Measurements from ENCODE around the gene PDZRN4. TPM values are rescaled to one million over a fixed set of nuclear protein-coding genes. Genes with fewer than 3 reads are reported as not detected.

Gene PDZRN4
- total RNA-seq, 1 donor, result not detected

GRCh38 chr12:41205070-41205709 is 17.1 kb downstream of the PDZRN4 start:
- Histone ChIP-seq H2AFZ (ENCODE audit: low read length) (no peak overlapping the region), H3K4me1 (ENCODE audit: insufficient read depth, low read length) (no peaks in the 10 kb centered on the region), H3K27ac (ENCODE audit: low read depth, low read length) (no peak overlapping the region), H3K27me3 (ENCODE audit: insufficient read depth, low read length) (no peaks in the 10 kb centered on the region), H4K20me1 (ENCODE audit: insufficient read depth, low read length) (no peaks in the 10 kb centered on the region), H3K9me3 (ENCODE audit: low read depth, low read length) (no peaks in the 10 kb centered on the region), H3K79me2 (ENCODE audit: insufficient read depth, low read length) (no peaks in the 10 kb centered on the region), H3K4me2 (ENCODE audit: insufficient read depth, low read length) (no peak overlapping the region), H3K4me3 (ENCODE audit: insufficient read depth, low read length) (no peak overlapping the region), H3K36me3 (ENCODE audit: insufficient read depth, low read length) (no peaks in the 10 kb centered on the region)
- TF ChIP-seq CTCF (IDR thresholded peaks at IDR 0.05; ENCODE audit: extremely low read depth, low read depth, low read length), result no peak
- DNase-seq (ENCODE audit: insufficient read length, low spot score, missing footprints), result no peak

GRCh38 chr12:41206298-41206697 is 18.2 kb downstream of the PDZRN4 start:
- no peaks in the 10 kb centered on the region for H3K36me3 ChIP-seq (ENCODE audit: insufficient read depth, low read length)
- no peaks in the 10 kb centered on the region for H4K20me1 ChIP-seq (ENCODE audit: insufficient read depth, low read length)
- no peak overlapping the region for H3K27ac ChIP-seq (ENCODE audit: low read depth, low read length)
- no peak overlapping the region for H3K4me2 ChIP-seq (ENCODE audit: insufficient read depth, low read length)
- no peaks in the 10 kb centered on the region for H3K4me1 ChIP-seq (ENCODE audit: insufficient read depth, low read length)
- DNase-seq (ENCODE audit: insufficient read length, low spot score, missing footprints), result no peak
- no peaks in the 10 kb centered on the region for H3K79me2 ChIP-seq (ENCODE audit: insufficient read depth, low read length)
- H3K4me3 ChIP-seq (ENCODE audit: insufficient read depth, low read length), result no peak overlapping the region
- no peaks in the 10 kb centered on the region for H3K9me3 ChIP-seq (ENCODE audit: low read depth, low read length)
- TF ChIP-seq CTCF (IDR thresholded peaks at IDR 0.05; ENCODE audit: extremely low read depth, low read depth, low read length), result no peak
- H3K27me3 ChIP-seq (ENCODE audit: insufficient read depth, low read length), result no peaks in the 10 kb centered on the region
- no peak overlapping the region for H2AFZ ChIP-seq (ENCODE audit: low read length)

- Histone ChIP-seq H3K27ac (ENCODE audit: low read depth, low read length) (no peak overlapping the region), H3K9me3 (ENCODE audit: low read depth, low read length) (no peaks in the 10 kb centered on the region), H2AFZ (ENCODE audit: low read length) (no peak overlapping the region), H3K27me3 (ENCODE audit: insufficient read depth, low read length) (no peaks in the 10 kb centered on the region), H3K4me1 (ENCODE audit: insufficient read depth, low read length) (no peaks in the 10 kb centered on the region), H3K4me2 (ENCODE audit: insufficient read depth, low read length) (no peak overlapping the region), H4K20me1 (ENCODE audit: insufficient read depth, low read length) (no peaks in the 10 kb centered on the region), H3K79me2 (ENCODE audit: insufficient read depth, low read length) (no peaks in the 10 kb centered on the region), H3K36me3 (ENCODE audit: insufficient read depth, low read length) (no peaks in the 10 kb centered on the region), H3K4me3 (ENCODE audit: insufficient read depth, low read length) (no peak overlapping the region)
- no peak for DNase-seq (ENCODE audit: insufficient read length, low spot score, missing footprints)
- no peak for TF ChIP-seq CTCF (IDR thresholded peaks at IDR 0.05; ENCODE audit: extremely low read depth, low read depth, low read length)
These were observed 23.3 kb downstream of the PDZRN4 start for GRCh38 chr12:41211448-41211847.

GRCh38 chr12:41212625-41213024 is 24.5 kb downstream of the PDZRN4 start:
- Histone ChIP-seq H3K9me3 (ENCODE audit: low read depth, low read length) (no peaks in the 10 kb centered on the region), H3K36me3 (ENCODE audit: insufficient read depth, low read length) (no peaks in the 10 kb centered on the region), H3K27me3 (ENCODE audit: insufficient read depth, low read length) (no peaks in the 10 kb centered on the region), H3K4me1 (ENCODE audit: insufficient read depth, low read length) (no peaks in the 10 kb centered on the region), H3K4me3 (ENCODE audit: insufficient read depth, low read length) (no peak overlapping the region), H4K20me1 (ENCODE audit: insufficient read depth, low read length) (no peaks in the 10 kb centered on the region), H3K27ac (ENCODE audit: low read depth, low read length) (no peak overlapping the region), H2AFZ (ENCODE audit: low read length) (no peak overlapping the region), H3K4me2 (ENCODE audit: insufficient read depth, low read length) (no peak overlapping the region), H3K79me2 (ENCODE audit: insufficient read depth, low read length) (no peaks in the 10 kb centered on the region)
- no peak for DNase-seq (ENCODE audit: insufficient read length, low spot score, missing footprints)
- TF ChIP-seq CTCF (IDR thresholded peaks at IDR 0.05; ENCODE audit: extremely low read depth, low read depth, low read length), result no peak
